ENCODE measurements around the gene NR2C1. TPM values are rescaled to one million over a fixed set of nuclear protein-coding genes. Genes with fewer than 3 reads are reported as not detected.

The NR2C1 gene
- total RNA-seq (2014; rRNA removed; shearing (Covaris generic)) (37.5 and 43.4 TPM in 2 replicates), total RNA-seq (2022) (42.8 and 55.7 TPM in 2 replicates), Bru-seq, nascent RNA (percentile 79 among the genes with signal in this experiment), BruChase-seq, experiment 1, labeled RNA remaining after a 6-hour chase (percentile 71 among the genes with signal in this experiment), BruChase-seq, experiment 2, labeled RNA remaining after a 2-hour chase (percentile 80 among the genes with signal in this experiment)
- long read RNA-seq, full-length matches to known transcripts = 3 of 14 reads
- long read RNA-seq, partial matches to known transcripts = 2 of 14 reads
- long read RNA-seq, other reads (novel, unspliced or antisense) = 9 of 14 reads

- TSS peak; percentile 47 for BruUV-seq (replicated peaks)
- peak; percentile 97 for DNase-seq (ENCODE audit: low spot score)
- intact Hi-C loops (cut with micrococcal nuclease; ENCODE audit: unreplicated experiment) = loop anchor here (1.0 to 2.0 kb wide), 2 partner anchors 144 to 263 kb away; partner anchors contain the start of genes FGD6 and VEZT
- TF ChIP-seq EZH2phosphoT487 (IDR thresholded peaks at IDR 0.05; ENCODE audit: borderline replicate concordance, low read depth, low read length) (no peak), CTCF (conservative IDR thresholded peaks at IDR 0.05; ENCODE audit: low read length) (no peak)
- peak within 1 kb of the TSS; percentile 82 for H3K4me2 ChIP-seq (ENCODE audit: low read length)
- no peaks in the 10 kb centered on the region for H3K9me2 ChIP-seq (ENCODE audit: insufficient read depth, low read length)
- CTCF ChIA-PET (ENCODE audit: unreplicated experiment) = interaction anchor here (0.7 to 1.0 kb wide), 3 partner anchors 11 to 42 kb away, joined by 3 read pairs; no protein-coding TSS in a partner anchor
- peak within 1 kb of the TSS; percentile 53 for H3K27ac ChIP-seq (ENCODE audit: low read depth, low read length, poor library complexity, severe bottlenecking)
- H3K4me1 ChIP-seq (ENCODE audit: insufficient read depth, low read length, poor library complexity, severe bottlenecking) = peaks cover 13% of the 10 kb centered on the region
- H3K9me3 ChIP-seq (ENCODE audit: low read length) = no peaks in the 10 kb centered on the region
- POLR2A ChIA-PET = interaction anchor here (0.6 to 1.9 kb wide), 14 partner anchors 11 to 926 kb away, joined by 3 to 12 read pairs (median 3); partner anchors contain the start of genes METAP2 and NDUFA12
- H3K79me2 ChIP-seq (ENCODE audit: insufficient read depth, low read depth, low read length) = peaks cover 49% of the 10 kb centered on the region
- H3K4me3 ChIP-seq (ENCODE audit: low read depth, low read length, poor library complexity, severe bottlenecking) = peak within 1 kb of the TSS; percentile 93
- H3K36me3 ChIP-seq (ENCODE audit: insufficient read depth, low read length) = peaks cover 20% of the 10 kb centered on the region; the same call in 1 of the 2 replicates
- H2AFZ ChIP-seq (ENCODE audit: low read length) = peak within 1 kb of the TSS; percentile 89
- no peaks in the 10 kb centered on the region for H4K20me1 ChIP-seq (ENCODE audit: insufficient read depth, low read length)
Observed at GRCh38 chr12:95072900-95073697, at the start of gene NR2C1. Gene NR2C1, minus strand, starts transcription at chr12:95073618. Its CDS starts 6,234 bp downstream, at chr12:95067384.

GRCh38 chr12:95118788-95119179 lies 45.4 kb upstream of the NR2C1 start:
- no peaks in the 10 kb centered on the region for H3K36me3 ChIP-seq (ENCODE audit: insufficient read depth, low read length)
- H3K27ac ChIP-seq (ENCODE audit: low read depth, low read length, poor library complexity, severe bottlenecking) = no peak overlapping the region
- H3K4me1 ChIP-seq (ENCODE audit: insufficient read depth, low read length, poor library complexity, severe bottlenecking) = peaks cover 8% of the 10 kb centered on the region
- CTCF ChIA-PET (ENCODE audit: unreplicated experiment) = no interaction called here
- H3K79me2 ChIP-seq (ENCODE audit: insufficient read depth, low read depth, low read length) = no peaks in the 10 kb centered on the region
- no peaks in the 10 kb centered on the region for H4K20me1 ChIP-seq (ENCODE audit: insufficient read depth, low read length)
- H2AFZ ChIP-seq (ENCODE audit: low read length) = no peak overlapping the region
- TF ChIP-seq EZH2phosphoT487 (IDR thresholded peaks at IDR 0.05; ENCODE audit: borderline replicate concordance, low read depth, low read length) (no peak), CTCF (conservative IDR thresholded peaks at IDR 0.05; ENCODE audit: low read length) (no peak)
- H3K9me2 ChIP-seq (ENCODE audit: insufficient read depth, low read length) = no peaks in the 10 kb centered on the region
- POLR2A ChIA-PET = no interaction called here
- DNase-seq (ENCODE audit: low spot score) = no peak
- H3K9me3 ChIP-seq (ENCODE audit: low read length) = no peaks in the 10 kb centered on the region
- intact Hi-C loops (cut with micrococcal nuclease; ENCODE audit: unreplicated experiment) = loop anchor here (5.0 kb wide), 1 partner anchor 399 kb away; no protein-coding TSS in a partner anchor
- BruUV-seq (replicated peaks) = no TSS peak
- no peak overlapping the region for H3K4me2 ChIP-seq (ENCODE audit: low read length)
- no peak overlapping the region for H3K4me3 ChIP-seq (ENCODE audit: low read depth, low read length, poor library complexity, severe bottlenecking)
